Endothelial cell of umbilical vein (primary cell): ENCODE measurements around the gene TP53AIP1. TPM values are rescaled to one million over a fixed set of nuclear protein-coding genes. Genes with fewer than 3 reads are reported as not detected.

Experiments used
- BruUV-seq: library from RNA; stranded (reverse); fragments of 400-500 nt; replicated peaks from 2 replicates; lab custom pipeline; 2021; lab: Mats Ljungman, UMichigan
- CTCF ChIA-PET: fragments of 300-600, 350-600 bp; sonication (Branson Sonifier 250); formaldehyde crosslinking; loops from one replicate; lab custom pipeline; 2021; ENCODE audit warnings: antibody characterized with exemption, inconsistent platforms; lab: Charles Lee
- POLR2A ChIA-PET: fragments of 300-600, 350-600 bp; sonication (Branson Sonifier 250); formaldehyde crosslinking; loops from one replicate; lab custom pipeline; 2021; ENCODE audit warnings: antibody characterized with exemption, inconsistent platforms; lab: Charles Lee
- DNase-seq: peaks from one replicate; pipeline ENCODE4 v3.0.0-alpha.2; 2011; ENCODE audit warnings: low read depth, low spot score
- FAIRE-seq: peaks from 2 replicates; lab custom pipeline; 2011; peaks lifted over from hg19 to GRCh38; lab: Jason Lieb, UNC
- H2AFZ ChIP-seq: 2 replicates; pipeline ENCODE4 v1.6.0; 2012; ENCODE audit warnings: low read depth, low read length, control low read depth, inconsistent platforms
- H3K27ac ChIP-seq: 2 replicates; pipeline ENCODE4 v1.5.1; 2011; ENCODE audit warnings: low read depth, mild to moderate bottlenecking, control low read depth, low read length, moderate library complexity; ENCODE audit not compliant: insufficient read depth
- H3K27me3 ChIP-seq, 2 experiments: 2 replicates each; pipeline versions ENCODE4 v1.6.0 to v1.6.1; 2011; ENCODE audit warnings: low read length in 2 of 2, mixed read lengths in 1 of 2; ENCODE audit not compliant: control insufficient read depth in 2 of 2, insufficient read depth in 2 of 2
- H3K36me3 ChIP-seq, 2 experiments: 2 replicates in 1 of 2; 3 replicates in 1 of 2; pipeline ENCODE4 v1.5.1; 2011; ENCODE audit warnings: low read length in 2 of 2, mild to moderate bottlenecking in 1 of 2, moderate library complexity in 1 of 2; ENCODE audit not compliant: control insufficient read depth in 2 of 2, insufficient read depth in 2 of 2; ENCODE audit errors: extremely low read depth in 1 of 2
- H3K4me1 ChIP-seq: 3 replicates; pipeline ENCODE4 v1.5.1; 2011; ENCODE audit warnings: mild to moderate bottlenecking, low read length; ENCODE audit not compliant: control insufficient read depth, insufficient read depth; ENCODE audit errors: extremely low read depth
- H3K4me2 ChIP-seq: 2 replicates; pipeline ENCODE4 v1.6.1; 2011; ENCODE audit warnings: low read length, control low read depth, mixed read lengths; ENCODE audit not compliant: insufficient read depth
- H3K4me3 ChIP-seq, 3 experiments: fragments of 200-600 bp in 1 of 3; sonication (generic), shearing (Covaris generic) in 1 of 3; replicated peaks in 1 of 3; 2 replicates each; pipeline ENCODE4 v1.5.1; 2011 to 2016; ENCODE audit warnings: control low read depth in 3 of 3, low read length in 3 of 3, mild to moderate bottlenecking in 2 of 3, inconsistent platforms in 1 of 3, low read depth in 1 of 3, moderate library complexity in 1 of 3; ENCODE audit not compliant: insufficient read depth in 1 of 3
- H3K79me2 ChIP-seq: 2 replicates; pipeline ENCODE4 v1.6.0; 2012; ENCODE audit warnings: low read length, inconsistent platforms; ENCODE audit not compliant: control insufficient read depth, insufficient read depth
- H3K9ac ChIP-seq: replicated peaks from 2 replicates; pipeline ENCODE3; 2011; ENCODE audit warnings: low read length, control low read depth; ENCODE audit not compliant: insufficient read depth; ENCODE audit errors: extremely low read depth
- H3K9me1 ChIP-seq: replicated peaks from 3 replicates; pipeline ENCODE4 v1.6.0; 2011; ENCODE audit warnings: mild to moderate bottlenecking, low read length; ENCODE audit not compliant: control insufficient read depth, insufficient read depth; ENCODE audit errors: extremely low read depth
- H3K9me3 ChIP-seq: replicated peaks from 2 replicates; pipeline ENCODE4 v1.5.1; 2012; ENCODE audit warnings: low read length, inconsistent platforms; ENCODE audit not compliant: control insufficient read depth, insufficient read depth
- H4K20me1 ChIP-seq: replicated peaks from 2 replicates; pipeline ENCODE3; 2011; ENCODE audit warnings: mild to moderate bottlenecking, low read length; ENCODE audit not compliant: control insufficient read depth, insufficient read depth; ENCODE audit errors: extremely low read depth
- EZH2 ChIP-seq: IDR thresholded peaks from 2 replicates; pipeline ENCODE4 v1.6.1; 2012; ENCODE audit warnings: borderline replicate concordance, low read depth, mild to moderate bottlenecking, moderate library complexity, low read length, inconsistent platforms; ENCODE audit not compliant: severe bottlenecking
- FOS ChIP-seq: IDR thresholded peaks from 2 replicates; pipeline ENCODE4 v1.6.1; 2011; ENCODE audit warnings: mild to moderate bottlenecking, low read length, moderate library complexity, borderline replicate concordance; ENCODE audit not compliant: insufficient read depth
- GATA2 ChIP-seq: IDR thresholded peaks from 2 replicates; pipeline ENCODE4 v1.7.0; 2011; ENCODE audit warnings: low read depth, mild to moderate bottlenecking, moderate library complexity, mixed read lengths, low read length; ENCODE audit not compliant: insufficient read length, insufficient read depth
- JUN ChIP-seq: IDR thresholded peaks from 2 replicates; pipeline ENCODE4 v1.6.1; 2011; ENCODE audit warnings: borderline replicate concordance, low read depth; ENCODE audit not compliant: insufficient read length, insufficient read depth
- MYC ChIP-seq: IDR thresholded peaks from one replicate; pipeline ENCODE4 v1.6.1; 2011; ENCODE audit warnings: mild to moderate bottlenecking, low read depth, low read length
- POLR2A ChIP-seq: IDR thresholded peaks from 2 replicates; pipeline ENCODE4 v1.6.1; 2012; ENCODE audit warnings: low read depth, mild to moderate bottlenecking, control low read depth, low read length
- POLR2AphosphoS5 ChIP-seq: IDR thresholded peaks from 2 replicates; pipeline ENCODE4 v1.6.1; 2012; ENCODE audit warnings: low read depth, mild to moderate bottlenecking, control low read depth, low read length, moderate library complexity; ENCODE audit not compliant: insufficient read depth
- dilution Hi-C: fragments of 300-500 bp; cut with MboI; formaldehyde crosslinking; loops from one replicate; pipeline ENCODE4 v1.15.0; 2019; ENCODE audit warnings: low sequenced_read_pairs; ENCODE audit not compliant: extremely low pct_ligation_motif_present
- intact Hi-C: fragments of 100-400 bp; cut with micrococcal nuclease; formaldehyde crosslinking; loops from one replicate; pipeline ENCODE4 v1.10.0; 2022
- polyA plus RNA-seq, 4 experiments: library from polyadenylated mRNA; depleted of rRNA in 3 of 4; stranded (reverse) in 3 of 4; unstranded in 1 of 4; fragments of >200 nt; gene quantifications; 2 replicates each; pipeline versions ENCODE4 v1.2.1 to v1.2.3, GENCODE V29; 2011 to 2012; ENCODE audit warnings: missing spikeins in 1 of 4
- total RNA-seq: library from RNA; stranded (reverse); gene quantifications from 2 replicates; pipeline ENCODE4 v1.2.3, GENCODE V29; 2021
- TF ChIP-seq, protein P1 (sequence below): IDR thresholded peaks from 2 replicates; pipeline ENCODE4 v1.6.1; 2011; ENCODE audit not compliant: insufficient read depth, insufficient read length
- TF ChIP-seq, protein P2 (sequence below), 2 donors: IDR thresholded peaks; 1 replicate in 1 of 2; 2 replicates in 1 of 2; pipeline ENCODE4 v1.5.1; 2011; ENCODE audit warnings: low read length in 2 of 2, mild to moderate bottlenecking in 2 of 2, moderate library complexity in 2 of 2, control low read depth in 1 of 2, inconsistent platforms in 1 of 2, low read depth in 1 of 2; ENCODE audit not compliant: insufficient read depth in 1 of 2; ENCODE audit errors: extremely low read depth in 1 of 2

TP53AIP1 gene
- total and polyA plus RNA-seq, 2 donors (not counting 3 experiments of a cell fraction or from before 2014, with no cell fraction given): not detected

- Histone ChIP-seq H3K4me2 (no peak overlapping the region), H2AFZ (no peak overlapping the region), H3K79me2 (no peaks in the 10 kb centered on the region), H3K4me3 (no peak overlapping the region), H4K20me1 (no peaks in the 10 kb centered on the region), H3K27me3 (peaks cover 12 to 21% of the 10 kb centered on the region in 2 experiments), H3K9ac (no peak overlapping the region), H3K9me1 (no peaks in the 10 kb centered on the region), H3K9me3 (no peaks in the 10 kb centered on the region), H3K4me1 (no peaks in the 10 kb centered on the region), H3K27ac (no peak overlapping the region), H3K36me3 (no peaks in the 10 kb centered on the region)
- TF ChIP-seq JUN: no peak
- TF ChIP-seq EZH2: no peak
- no peak for TF ChIP-seq POLR2AphosphoS5
- no peak for TF ChIP-seq POLR2A
- TF ChIP-seq GATA2: no peak
- TF ChIP-seq, protein P1, sequence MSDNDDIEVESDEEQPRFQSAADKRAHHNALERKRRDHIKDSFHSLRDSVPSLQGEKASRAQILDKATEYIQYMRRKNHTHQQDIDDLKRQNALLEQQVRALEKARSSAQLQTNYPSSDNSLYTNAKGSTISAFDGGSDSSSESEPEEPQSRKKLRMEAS: no peak
- TF ChIP-seq MYC: no peak
- no peak for TF ChIP-seq FOS
- TF ChIP-seq, protein P2, sequence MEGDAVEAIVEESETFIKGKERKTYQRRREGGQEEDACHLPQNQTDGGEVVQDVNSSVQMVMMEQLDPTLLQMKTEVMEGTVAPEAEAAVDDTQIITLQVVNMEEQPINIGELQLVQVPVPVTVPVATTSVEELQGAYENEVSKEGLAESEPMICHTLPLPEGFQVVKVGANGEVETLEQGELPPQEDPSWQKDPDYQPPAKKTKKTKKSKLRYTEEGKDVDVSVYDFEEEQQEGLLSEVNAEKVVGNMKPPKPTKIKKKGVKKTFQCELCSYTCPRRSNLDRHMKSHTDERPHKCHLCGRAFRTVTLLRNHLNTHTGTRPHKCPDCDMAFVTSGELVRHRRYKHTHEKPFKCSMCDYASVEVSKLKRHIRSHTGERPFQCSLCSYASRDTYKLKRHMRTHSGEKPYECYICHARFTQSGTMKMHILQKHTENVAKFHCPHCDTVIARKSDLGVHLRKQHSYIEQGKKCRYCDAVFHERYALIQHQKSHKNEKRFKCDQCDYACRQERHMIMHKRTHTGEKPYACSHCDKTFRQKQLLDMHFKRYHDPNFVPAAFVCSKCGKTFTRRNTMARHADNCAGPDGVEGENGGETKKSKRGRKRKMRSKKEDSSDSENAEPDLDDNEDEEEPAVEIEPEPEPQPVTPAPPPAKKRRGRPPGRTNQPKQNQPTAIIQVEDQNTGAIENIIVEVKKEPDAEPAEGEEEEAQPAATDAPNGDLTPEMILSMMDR (IDR thresholded peaks at IDR 0.05; ENCODE audit: extremely low read depth in 1 of 2, insufficient read depth in 1 of 2, low read depth in 1 of 2, low read length in 2 of 2): no peak
- dilution Hi-C loops: no loop called here
- intact Hi-C loops: loop anchor here (10.0 kb wide), 1 partner anchor 178 kb away; no protein-coding TSS in a partner anchor
- ChIA-PET CTCF (interaction anchor here (0.7 to 17.4 kb wide), 2 partner anchors 47 to 65 kb away, joined by 3 to 951 read pairs; partner anchors contain the start of gene KCNJ5), POLR2A (no interaction called here)
- FAIRE-seq (no peak), DNase-seq (no peak)
- BruUV-seq: no TSS peak
Observed at GRCh38 chr11:128953151-128953550, 10.5 kb upstream of the TP53AIP1 start.
